PC-3 (cell line): ENCODE measurements around the gene CDH4. TPM values are rescaled to one million over a fixed set of nuclear protein-coding genes. Genes with fewer than 3 reads are reported as not detected.

Source experiments
- ATAC-seq: fragments of 200-7000 bp; cut with Tn5 transposase; 2 replicates; pipeline ENCODE4 v1.9.1; 2020; ENCODE audit warnings: mild to moderate bottlenecking, moderate library complexity
- BruUV-seq: library from RNA; stranded (reverse); fragments of 400-500 nt; replicated peaks from 2 replicates; lab custom pipeline; 2021; lab: Mats Ljungman, UMichigan
- CTCF ChIA-PET: fragments of 300-600 bp; sonication (Branson Sonifier 250); formaldehyde crosslinking; loops from one replicate; lab custom pipeline; 2022; ENCODE audit warnings: antibody characterized with exemption; lab: Charles Lee
- POLR2A ChIA-PET: fragments of 300-600 bp; sonication (Branson Sonifier 250); formaldehyde crosslinking; loops from one replicate; lab custom pipeline; 2022; ENCODE audit warnings: antibody characterized with exemption; ENCODE audit not compliant: unreplicated experiment; lab: Charles Lee
- DNase-seq: peaks from one replicate; pipeline ENCODE4 v3.0.0-alpha.2; 2015
- H2AFZ ChIP-seq: fragments of 300-600 bp; sonication (generic); 2 replicates; pipeline ENCODE4 v1.6.0; 2016; ENCODE audit warnings: antibody characterized with exemption, low read length
- H3F3A ChIP-seq: fragments of 300-600 bp; sonication (generic); one replicate; pipeline ENCODE4 v1.6.0; 2017; ENCODE audit warnings: antibody characterized with exemption, low read length, control low read depth, mild to moderate bottlenecking; ENCODE audit not compliant: unreplicated experiment
- H3K27ac ChIP-seq: fragments of 300-600 bp; sonication (generic); 2 replicates; pipeline ENCODE4 v1.5.1; 2016; ENCODE audit warnings: mild to moderate bottlenecking, low read length
- H3K27me3 ChIP-seq: fragments of 300-600 bp; sonication (generic); 2 replicates; pipeline ENCODE4 v1.6.1; 2016; ENCODE audit warnings: low read length, mixed read lengths
- H3K36me3 ChIP-seq: fragments of 300-600 bp; sonication (generic); 2 replicates; pipeline ENCODE4 v1.6.1; 2016; ENCODE audit warnings: low read depth, mixed run types, low read length, mixed read lengths
- H3K4me1 ChIP-seq: fragments of 300-600 bp; sonication (generic); 2 replicates; pipeline ENCODE4 v1.5.1; 2016; ENCODE audit warnings: low read length; ENCODE audit not compliant: insufficient read depth
- H3K4me2 ChIP-seq: fragments of 300-600 bp; sonication (generic); 2 replicates; pipeline ENCODE4 v1.6.0; 2016; ENCODE audit warnings: low read length
- H3K4me3 ChIP-seq: fragments of 300-600 bp; sonication (generic); 2 replicates; pipeline ENCODE4 v1.5.1; 2016; ENCODE audit warnings: mild to moderate bottlenecking, low read length, mixed read lengths
- H3K79me2 ChIP-seq: fragments of 300-600 bp; sonication (generic); 2 replicates; pipeline ENCODE4 v1.6.1; 2017; ENCODE audit warnings: low read length, mixed read lengths
- H3K9ac ChIP-seq: fragments of 300-600 bp; sonication (generic); 2 replicates; pipeline ENCODE4 v1.6.0; 2016; ENCODE audit warnings: mild to moderate bottlenecking, low read length
- H3K9me2 ChIP-seq: fragments of 300-600 bp; sonication (generic); replicated peaks from 2 replicates; pipeline ENCODE4 v1.6.1; 2016; ENCODE audit warnings: mixed run types, low read length, mixed read lengths
- H3K9me3 ChIP-seq: fragments of 300-600 bp; sonication (generic); 2 replicates; pipeline ENCODE4 v1.6.1; 2016; ENCODE audit warnings: low read length, mixed read lengths
- H4K20me1 ChIP-seq: fragments of 300-600 bp; sonication (generic); 2 replicates; pipeline ENCODE4 v1.6.1; 2016; ENCODE audit warnings: low read length, mixed read lengths
- EZH2 ChIP-seq: fragments of 300-600 bp; sonication (generic); IDR thresholded peaks from one replicate; pipeline ENCODE4 v1.6.1; 2017; ENCODE audit warnings: antibody characterized with exemption, mild to moderate bottlenecking, low read length; ENCODE audit not compliant: unreplicated experiment
- EZH2phosphoT487 ChIP-seq: fragments of 300-600 bp; sonication (generic); IDR thresholded peaks from 2 replicates; pipeline ENCODE4 v1.6.1; 2018; ENCODE audit warnings: mild to moderate bottlenecking, antibody characterized with exemption, low read length, borderline replicate concordance
- intact Hi-C: fragments of 100-400 bp; cut with micrococcal nuclease; formaldehyde crosslinking; loops from 2 replicates; pipeline ENCODE4 v1.9.0; 2023
- total RNA-seq: library from RNA; depleted of rRNA; stranded (reverse); fragments of >200 nt; gene quantifications from 2 replicates; pipeline ENCODE4 v1.2.3, GENCODE V29; 2014
- TF ChIP-seq, protein P1 (sequence below): fragments of 300-600 bp; sonication (generic); conservative IDR thresholded peaks from 2 replicates; pipeline ENCODE4 v1.5.1; 2017; ENCODE audit warnings: antibody characterized with exemption, low read depth, mild to moderate bottlenecking, low read length

The CDH4 gene
- total RNA-seq, 1 experiment from 2014 or later = not detected

DNA sequence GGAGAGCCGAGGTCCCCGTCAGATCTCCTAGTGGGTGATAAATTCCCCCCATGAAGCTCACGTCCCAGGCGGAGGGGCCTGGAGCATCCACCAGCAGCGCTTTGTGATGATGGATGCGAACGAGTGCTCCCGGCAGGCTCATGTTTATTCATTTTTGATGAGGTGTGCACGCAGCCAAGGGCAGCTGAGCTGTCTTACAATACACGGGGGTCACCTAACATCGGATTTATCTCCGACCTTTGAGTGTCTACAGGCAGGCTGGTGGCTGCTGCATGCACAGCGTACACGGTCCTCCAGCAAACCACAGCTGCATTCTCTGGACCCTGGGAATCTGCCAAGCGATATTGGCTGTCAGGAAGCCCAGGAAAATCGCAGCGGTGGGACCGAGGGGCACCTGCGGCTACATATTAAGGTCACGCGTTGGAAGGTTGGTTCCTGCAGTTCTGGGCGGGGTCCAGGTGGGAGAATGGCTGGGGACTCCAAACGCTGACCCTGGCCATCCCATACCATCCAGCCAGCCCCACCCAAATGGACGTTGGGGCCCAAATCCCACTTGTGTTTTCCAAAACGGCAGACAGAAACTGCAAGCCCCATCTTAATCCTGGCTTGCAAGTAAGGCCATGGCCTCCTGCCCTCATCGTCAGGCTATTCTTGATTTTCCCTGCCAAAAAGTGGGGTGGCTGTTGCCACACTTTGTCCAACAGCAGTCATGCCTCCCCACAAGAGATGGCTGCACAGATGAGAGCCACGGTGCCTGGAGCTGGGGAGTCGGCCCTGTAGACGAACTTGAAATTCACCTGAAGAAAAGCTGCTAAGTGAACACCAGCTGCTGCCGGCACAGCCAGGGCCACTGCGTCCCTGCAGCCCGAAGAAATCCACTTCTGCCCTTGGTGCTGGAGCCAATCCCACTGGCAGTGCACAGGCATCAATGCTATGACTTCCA is 413.7 kb downstream of the CDH4 start:
- no peak overlapping the region for H3K27ac ChIP-seq
- ChIA-PET POLR2A (no interaction called here), CTCF (no interaction called here)
- no peaks in the 10 kb centered on the region for H3K9me2 ChIP-seq
- no peak for DNase-seq
- TF ChIP-seq, protein P1, sequence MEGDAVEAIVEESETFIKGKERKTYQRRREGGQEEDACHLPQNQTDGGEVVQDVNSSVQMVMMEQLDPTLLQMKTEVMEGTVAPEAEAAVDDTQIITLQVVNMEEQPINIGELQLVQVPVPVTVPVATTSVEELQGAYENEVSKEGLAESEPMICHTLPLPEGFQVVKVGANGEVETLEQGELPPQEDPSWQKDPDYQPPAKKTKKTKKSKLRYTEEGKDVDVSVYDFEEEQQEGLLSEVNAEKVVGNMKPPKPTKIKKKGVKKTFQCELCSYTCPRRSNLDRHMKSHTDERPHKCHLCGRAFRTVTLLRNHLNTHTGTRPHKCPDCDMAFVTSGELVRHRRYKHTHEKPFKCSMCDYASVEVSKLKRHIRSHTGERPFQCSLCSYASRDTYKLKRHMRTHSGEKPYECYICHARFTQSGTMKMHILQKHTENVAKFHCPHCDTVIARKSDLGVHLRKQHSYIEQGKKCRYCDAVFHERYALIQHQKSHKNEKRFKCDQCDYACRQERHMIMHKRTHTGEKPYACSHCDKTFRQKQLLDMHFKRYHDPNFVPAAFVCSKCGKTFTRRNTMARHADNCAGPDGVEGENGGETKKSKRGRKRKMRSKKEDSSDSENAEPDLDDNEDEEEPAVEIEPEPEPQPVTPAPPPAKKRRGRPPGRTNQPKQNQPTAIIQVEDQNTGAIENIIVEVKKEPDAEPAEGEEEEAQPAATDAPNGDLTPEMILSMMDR = no peak
- TF ChIP-seq EZH2phosphoT487 (no peak), EZH2 (no peak)
- no peaks in the 10 kb centered on the region for H3F3A ChIP-seq
- no peak overlapping the region for H2AFZ ChIP-seq
- H3K4me1 ChIP-seq = no peaks in the 10 kb centered on the region
- H3K4me3 ChIP-seq = no peak overlapping the region
- no peaks in the 10 kb centered on the region for H3K79me2 ChIP-seq
- BruUV-seq = no TSS peak
- intact Hi-C loops = no loop called here
- H4K20me1 ChIP-seq = no peaks in the 10 kb centered on the region
- H3K4me2 ChIP-seq = no peak overlapping the region
- no peaks in the 10 kb centered on the region for H3K36me3 ChIP-seq
- no peak overlapping the region for H3K9ac ChIP-seq
- no peak for ATAC-seq
- H3K9me3 ChIP-seq = no peaks in the 10 kb centered on the region
- peaks cover 89% of the 10 kb centered on the region for H3K27me3 ChIP-seq

- Histone ChIP-seq H3K9ac (no peak overlapping the region), H3F3A (no peaks in the 10 kb centered on the region), H3K9me2 (no peaks in the 10 kb centered on the region), H3K4me1 (no peaks in the 10 kb centered on the region), H3K4me3 (no peak overlapping the region), H3K27ac (no peak overlapping the region), H3K27me3 (peaks cover 82% of the 10 kb centered on the region), H3K79me2 (no peaks in the 10 kb centered on the region), H4K20me1 (no peaks in the 10 kb centered on the region), H3K4me2 (no peak overlapping the region), H3K36me3 (no peaks in the 10 kb centered on the region), H3K9me3 (no peaks in the 10 kb centered on the region), H2AFZ (no peak overlapping the region)
- ATAC-seq (no peak), DNase-seq (no peak)
- TF ChIP-seq, protein P1 = no peak
- TF ChIP-seq EZH2phosphoT487 = no peak
- no peak for TF ChIP-seq EZH2
- no TSS peak for BruUV-seq
- ChIA-PET POLR2A (no interaction called here), CTCF (no interaction called here)
- intact Hi-C loops = no loop called here
These were observed 414.4 kb downstream of the CDH4 start for GRCh38 chr20:61666471-61666832.
